ENCODE results near the gene GNAQ.

Gene GNAQ

GRCh38 chr9:78031893-78032729 lies 500 bp upstream of the GNAQ start:
- DNase-seq (ENCODE audit: low read depth in 1 of 2, low spot score in 1 of 2): peak; percentile 48 to 57

- peak; percentile 30 to 49 for DNase-seq (ENCODE audit: low read depth in 1 of 2, low spot score in 1 of 2)
Measured at GRCh38 chr9:78030553-78031443, 813 bp downstream of the GNAQ start.

GRCh38 chr9:78030296-78030552 lies 1.4 kb downstream of the GNAQ start:
- no peak for DNase-seq (ENCODE audit: low read depth in 1 of 2, low spot score in 1 of 2)

- no peak for DNase-seq (ENCODE audit: low read depth in 1 of 2, low spot score in 1 of 2)
Measured at GRCh38 chr9:78029551-78030295, 1.9 kb downstream of the GNAQ start.

GRCh38 chr9:78028926-78029325 lies 2.7 kb downstream of the GNAQ start:
- no peak for DNase-seq (ENCODE audit: low read depth in 1 of 2, low spot score in 1 of 2)

GRCh38 chr9:78026947-78027346 lies 4.7 kb downstream of the GNAQ start:
- DNase-seq (ENCODE audit: low read depth in 1 of 2, low spot score in 1 of 2): no peak

- DNase-seq (ENCODE audit: low read depth in 1 of 2, low spot score in 1 of 2): no peak
Measured at GRCh38 chr9:78026416-78026815, 5.2 kb downstream of the GNAQ start.

GRCh38 chr9:78025186-78025585 lies 6.4 kb downstream of the GNAQ start:
- DNase-seq (ENCODE audit: low read depth in 1 of 2, low spot score in 1 of 2): no peak

GRCh38 chr9:78023003-78023741 lies 8.4 kb downstream of the GNAQ start:
- DNase-seq (ENCODE audit: low read depth in 1 of 2, low spot score in 1 of 2): no peak

GRCh38 chr9:78021697-78022096 lies 9.9 kb downstream of the GNAQ start:
- DNase-seq (ENCODE audit: low read depth in 1 of 2, low spot score in 1 of 2): no peak

- DNase-seq (ENCODE audit: low read depth in 1 of 2, low spot score in 1 of 2): no peak
Measured at GRCh38 chr9:78017190-78017693, 14.4 kb downstream of the GNAQ start.

- no peak for DNase-seq (ENCODE audit: low read depth in 1 of 2, low spot score in 1 of 2)
Measured at GRCh38 chr9:78015241-78015640, 16.4 kb downstream of the GNAQ start.

- DNase-seq (ENCODE audit: low read depth in 1 of 2, low spot score in 1 of 2): no peak
Measured at GRCh38 chr9:78014776-78015175, 16.8 kb downstream of the GNAQ start.

GRCh38 chr9:78013934-78014333 lies 17.7 kb downstream of the GNAQ start:
- DNase-seq (ENCODE audit: low read depth in 1 of 2, low spot score in 1 of 2): no peak

GRCh38 chr9:78011049-78011448 lies 20.6 kb downstream of the GNAQ start:
- DNase-seq (ENCODE audit: low read depth in 1 of 2, low spot score in 1 of 2): no peak

- no peak for DNase-seq (ENCODE audit: low read depth in 1 of 2, low spot score in 1 of 2)
Measured at GRCh38 chr9:78010445-78010844, 21.2 kb downstream of the GNAQ start.

- no peak for DNase-seq (ENCODE audit: low read depth in 1 of 2, low spot score in 1 of 2)
Measured at GRCh38 chr9:78009186-78009585, 22.4 kb downstream of the GNAQ start.

- no peak for DNase-seq (ENCODE audit: low read depth in 1 of 2, low spot score in 1 of 2)
Measured at GRCh38 chr9:78006734-78007133, 24.9 kb downstream of the GNAQ start.

GRCh38 chr9:78005231-78006002 lies 26.2 kb downstream of the GNAQ start:
- DNase-seq (ENCODE audit: low read depth in 1 of 2, low spot score in 1 of 2): no peak

Data from stimulated activated CD4-positive, alpha-beta T cell treated with anti-CD3 and anti-CD28 coated beads, Interleukin-15, amount 100 ng/mL, for 1 hour (primary cell).